C4-2B (cell line): ENCODE results near the gene DDX6.

Source experiments
- CTCF ChIP-seq: fragments of 450-650 bp; conservative IDR thresholded peaks from 2 replicates; pipeline ENCODE4 v1.5.1; 2017; ENCODE audit warnings: mild to moderate bottlenecking
- ZFX ChIP-seq: fragments of 450-650 bp; IDR thresholded peaks from 2 replicates; pipeline ENCODE4 v1.6.1; 2017

- no peak for TF ChIP-seq CTCF
- TF ChIP-seq ZFX = no peak
These were observed 75.1 kb downstream of the DDX6 start for GRCh38 chr11:118715837-118716260.
